ENCODE measurements around the gene FASLG. TPM values are rescaled to one million over a fixed set of nuclear protein-coding genes. Genes with fewer than 3 reads are reported as not detected.

Gene FASLG
- total RNA-seq, 6 donors from 2014 or later = 0.46 to 0.91 (median 0.52) TPM; not detected in 2

DNA sequence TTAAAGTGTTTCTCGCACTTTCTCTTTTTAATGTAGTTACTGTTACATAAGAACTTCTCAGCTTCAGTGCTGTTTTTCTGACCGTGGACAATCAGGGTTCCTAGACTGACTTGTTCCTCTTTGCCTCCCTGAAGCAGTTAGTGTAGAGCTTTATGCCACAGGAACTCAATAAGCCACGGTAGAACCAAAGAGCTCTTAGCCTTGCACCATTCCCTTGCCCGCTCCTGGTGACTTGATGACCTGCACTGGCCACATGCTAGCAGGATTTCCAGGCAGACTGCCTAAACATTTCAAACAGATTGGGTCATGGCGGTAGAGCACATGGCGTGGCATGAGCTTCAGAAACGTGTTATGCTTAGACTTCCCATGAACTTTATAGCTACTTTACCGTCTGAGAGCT lies 18.8 kb upstream of the FASLG start:
- Histone ChIP-seq H3K27ac (no peak overlapping the region), H3K4me3 (no peak overlapping the region), H3K9me3 (no peaks in the 10 kb centered on the region), H3K4me1 (peaks cover 0 to 8% (median 0%) of the 10 kb centered on the region in 4 donors), H3K27me3 (no peaks in the 10 kb centered on the region), H3K36me3 (no peaks in the 10 kb centered on the region)
- ATAC-seq (ENCODE audit: low FRiP score in 2 of 2) (no peak), DNase-seq (no peak)
- 73 to 86% methylated on average over 8 of the region's 8 CpGs for WGBS, 2 donors
- no peak for TF ChIP-seq CTCF (IDR thresholded peaks at IDR 0.05)
- no peak for TF ChIP-seq POLR2AphosphoS5 (IDR thresholded peaks at IDR 0.05)
- no peak for TF ChIP-seq EP300 (IDR thresholded peaks at IDR 0.05)
- TF ChIP-seq POLR2A (IDR thresholded peaks at IDR 0.05) = no peak

GRCh38 chr1:172641492-172641891 lies 17.4 kb upstream of the FASLG start:
- WGBS, 2 donors = 80 to 85% methylated on average over 5 of the region's 5 CpGs
- Histone ChIP-seq H3K4me1 (peaks cover 0 to 8% (median 0%) of the 10 kb centered on the region in 4 donors), H3K4me3 (no peak overlapping the region), H3K9me3 (no peaks in the 10 kb centered on the region), H3K36me3 (no peaks in the 10 kb centered on the region), H3K27me3 (no peaks in the 10 kb centered on the region), H3K27ac (no peak overlapping the region)
- no peak for DNase-seq
- TF ChIP-seq CTCF (IDR thresholded peaks at IDR 0.05) (no peak), POLR2AphosphoS5 (IDR thresholded peaks at IDR 0.05) (no peak), POLR2A (IDR thresholded peaks at IDR 0.05) (no peak), EP300 (IDR thresholded peaks at IDR 0.05) (no peak)
- no peak for ATAC-seq (ENCODE audit: low FRiP score in 2 of 2)

DNA sequence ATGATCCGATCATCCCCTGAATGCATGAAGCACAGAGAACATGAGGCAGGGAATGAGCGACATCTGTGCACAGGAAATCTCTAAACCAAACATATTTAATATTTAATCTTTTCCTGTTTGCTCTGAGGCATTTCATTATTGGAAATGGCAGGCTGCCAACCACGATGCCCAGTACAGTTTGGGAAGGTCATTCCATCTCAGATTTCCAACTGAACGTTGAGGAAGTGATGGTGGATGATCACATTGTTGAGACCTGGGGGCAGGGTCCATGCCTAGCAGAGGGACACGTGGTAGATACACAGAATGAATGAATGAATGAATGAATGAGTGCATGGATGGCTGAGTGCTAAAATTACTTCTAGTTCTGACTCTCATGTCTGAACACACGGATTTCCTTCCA lies 15.9 kb upstream of the FASLG start:
- no peaks in the 10 kb centered on the region for H3K27me3 ChIP-seq
- H3K9me3 ChIP-seq = no peaks in the 10 kb centered on the region
- DNase-seq = no peak
- no peak for TF ChIP-seq CTCF (IDR thresholded peaks at IDR 0.05)
- TF ChIP-seq EP300 (IDR thresholded peaks at IDR 0.05) = no peak
- no peak for TF ChIP-seq POLR2A (IDR thresholded peaks at IDR 0.05)
- no peak for TF ChIP-seq POLR2AphosphoS5 (IDR thresholded peaks at IDR 0.05)
- H3K4me3 ChIP-seq = no peak overlapping the region
- no peaks in the 10 kb centered on the region for H3K36me3 ChIP-seq
- WGBS, 2 donors = 44 to 53% methylated on average over 6 of the region's 6 CpGs
- ATAC-seq (ENCODE audit: low FRiP score in 2 of 2) = no peak
- H3K27ac ChIP-seq = no peak overlapping the region
- H3K4me1 ChIP-seq = peaks cover 0 to 8% (median 0%) of the 10 kb centered on the region in 4 donors

DNA sequence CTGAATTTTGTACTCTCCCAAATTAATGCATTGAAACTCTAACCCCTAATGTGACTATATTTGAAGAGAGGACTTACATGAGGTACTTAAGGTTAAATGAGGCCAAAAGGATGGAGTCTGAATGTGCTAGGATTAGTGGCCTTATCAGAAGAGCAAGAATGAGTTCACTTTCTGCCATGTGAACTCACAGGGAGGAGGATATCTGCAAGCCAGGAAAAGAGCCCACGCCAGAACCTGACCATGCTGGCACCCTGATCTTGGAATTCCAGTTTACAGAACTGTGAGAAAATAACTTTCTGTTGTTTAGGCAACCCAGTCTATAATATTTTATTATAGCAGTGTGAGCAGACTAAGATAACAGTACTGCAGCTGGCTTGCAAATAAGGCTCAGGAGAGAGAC lies 12.2 kb upstream of the FASLG start:
- no peak overlapping the region for H3K4me3 ChIP-seq
- ATAC-seq (ENCODE audit: low FRiP score in 2 of 2) (no peak), DNase-seq (no peak)
- H3K9me3 ChIP-seq = no peaks in the 10 kb centered on the region
- no peak overlapping the region for H3K27ac ChIP-seq
- 95 to 100% methylated on average over 1 of the region's 1 CpG for WGBS, 2 donors
- H3K4me1 ChIP-seq = peaks cover 0 to 8% (median 0%) of the 10 kb centered on the region in 4 donors
- H3K27me3 ChIP-seq = no peaks in the 10 kb centered on the region
- no peaks in the 10 kb centered on the region for H3K36me3 ChIP-seq
- no peak for TF ChIP-seq POLR2AphosphoS5 (IDR thresholded peaks at IDR 0.05)
- no peak for TF ChIP-seq POLR2A (IDR thresholded peaks at IDR 0.05)
- TF ChIP-seq EP300 (IDR thresholded peaks at IDR 0.05) = no peak
- no peak for TF ChIP-seq CTCF (IDR thresholded peaks at IDR 0.05)

DNA sequence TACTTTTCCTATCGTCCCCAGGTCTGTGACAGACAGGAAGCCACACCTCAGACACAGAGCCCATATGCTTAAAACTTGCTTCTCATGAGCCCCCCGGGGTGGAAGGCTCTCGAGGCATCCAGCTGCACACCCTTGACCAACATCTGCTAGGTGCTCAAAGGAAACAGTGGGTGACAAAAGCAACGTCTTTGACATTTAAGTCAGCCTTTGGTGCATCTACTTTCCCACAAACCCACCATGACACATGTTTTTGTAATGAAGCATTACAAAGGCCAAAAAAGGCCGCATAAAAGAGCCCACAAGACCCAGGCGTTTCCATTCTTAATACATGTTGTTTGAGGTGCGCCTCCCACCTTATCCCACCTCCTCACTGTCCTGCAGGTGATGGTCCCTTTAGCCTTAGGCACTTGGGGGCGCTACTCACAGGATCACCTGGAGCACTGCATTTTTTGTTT lies 11.8 kb upstream of the FASLG start:
- no peaks in the 10 kb centered on the region for H3K27me3 ChIP-seq
- H3K4me1 ChIP-seq = peaks cover 0 to 8% (median 0%) of the 10 kb centered on the region in 4 donors
- DNase-seq (no peak), ATAC-seq (ENCODE audit: low FRiP score in 2 of 2) (no peak)
- no peaks in the 10 kb centered on the region for H3K36me3 ChIP-seq
- TF ChIP-seq POLR2AphosphoS5 (IDR thresholded peaks at IDR 0.05) (no peak), EP300 (IDR thresholded peaks at IDR 0.05) (no peak), CTCF (IDR thresholded peaks at IDR 0.05) (no peak), POLR2A (IDR thresholded peaks at IDR 0.05) (no peak)
- no peak overlapping the region for H3K27ac ChIP-seq
- WGBS, 2 donors = 61 to 65% methylated on average over 8 of the region's 8 CpGs
- H3K9me3 ChIP-seq = no peaks in the 10 kb centered on the region
- H3K4me3 ChIP-seq = no peak overlapping the region
